ENCODE results near the gene FAM120B. TPM values are rescaled to one million over a fixed set of nuclear protein-coding genes. Genes with fewer than 3 reads are reported as not detected.

The FAM120B gene
- total RNA-seq, 1 donor from 2014 or later, result 19.7 TPM

DNA sequence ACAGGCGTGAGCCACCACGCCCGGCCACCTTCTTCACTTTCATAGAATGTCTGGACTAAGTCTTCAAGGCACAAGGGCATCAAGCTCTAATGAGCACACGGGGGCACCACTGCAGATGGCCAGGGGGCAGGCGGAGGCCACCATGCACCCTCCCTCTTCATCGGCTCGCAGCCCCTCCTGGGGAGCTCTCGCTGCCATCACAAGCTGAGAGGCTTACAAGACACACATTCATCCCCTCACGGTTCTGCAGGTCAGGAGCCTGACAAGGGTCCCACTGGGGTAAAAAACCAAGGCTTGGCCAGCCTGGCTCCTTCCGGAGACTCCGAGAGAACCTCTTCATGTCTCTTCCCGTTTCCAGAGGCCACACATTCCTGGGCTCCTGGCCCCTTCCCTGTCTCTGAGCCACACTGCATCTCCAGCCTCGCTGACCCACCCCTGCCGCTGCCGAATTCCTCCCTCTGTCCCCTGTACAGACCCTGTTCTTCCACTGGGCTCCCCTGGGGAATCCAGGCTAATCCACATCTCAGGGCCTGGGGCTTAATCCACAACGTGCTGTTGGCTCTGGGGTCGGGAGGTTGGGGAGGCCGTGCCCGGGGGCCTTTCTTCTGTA is 35.5 kb upstream of the FAM120B start:
- Histone ChIP-seq H2AFZ (replicated peaks) (no peak overlapping the region), H3K9me3 (ENCODE audit: low read depth) (no peaks in the 10 kb centered on the region), H3K4me2 (no peak overlapping the region), H3K4me1 (peaks cover 20% of the 10 kb centered on the region), H3F3A (ENCODE audit: low read depth) (peaks cover 13% of the 10 kb centered on the region), H3K27me3 (no peaks in the 10 kb centered on the region), H3K27ac (no peak overlapping the region), H3K9ac (no peak overlapping the region), H3K79me2 (ENCODE audit: low read depth) (no peaks in the 10 kb centered on the region), H3K36me3 (no peaks in the 10 kb centered on the region), H4K20me1 (ENCODE audit: low read depth) (no peaks in the 10 kb centered on the region), H3K4me3 (no peak overlapping the region)
- Mint-ChIP-seq H3K27ac (peak overlapping the region; percentile 69), H3K36me3 (no peaks in the 10 kb centered on the region), H3K4me1 (peaks cover 32% of the 10 kb centered on the region), H3K9me3 (no peaks in the 10 kb centered on the region), H3K4me3 (no peak overlapping the region), H3K27me3 (ENCODE audit: insufficient read depth, low read depth) (peaks cover 10% of the 10 kb centered on the region)
- no peak for DNase-seq (ENCODE audit: low spot score)
- TF ChIP-seq EZH2 (IDR thresholded peaks at IDR 0.05) (no peak), EZH2phosphoT487 (IDR thresholded peaks at IDR 0.05) (no peak)
- TF ChIP-seq, protein P1, sequence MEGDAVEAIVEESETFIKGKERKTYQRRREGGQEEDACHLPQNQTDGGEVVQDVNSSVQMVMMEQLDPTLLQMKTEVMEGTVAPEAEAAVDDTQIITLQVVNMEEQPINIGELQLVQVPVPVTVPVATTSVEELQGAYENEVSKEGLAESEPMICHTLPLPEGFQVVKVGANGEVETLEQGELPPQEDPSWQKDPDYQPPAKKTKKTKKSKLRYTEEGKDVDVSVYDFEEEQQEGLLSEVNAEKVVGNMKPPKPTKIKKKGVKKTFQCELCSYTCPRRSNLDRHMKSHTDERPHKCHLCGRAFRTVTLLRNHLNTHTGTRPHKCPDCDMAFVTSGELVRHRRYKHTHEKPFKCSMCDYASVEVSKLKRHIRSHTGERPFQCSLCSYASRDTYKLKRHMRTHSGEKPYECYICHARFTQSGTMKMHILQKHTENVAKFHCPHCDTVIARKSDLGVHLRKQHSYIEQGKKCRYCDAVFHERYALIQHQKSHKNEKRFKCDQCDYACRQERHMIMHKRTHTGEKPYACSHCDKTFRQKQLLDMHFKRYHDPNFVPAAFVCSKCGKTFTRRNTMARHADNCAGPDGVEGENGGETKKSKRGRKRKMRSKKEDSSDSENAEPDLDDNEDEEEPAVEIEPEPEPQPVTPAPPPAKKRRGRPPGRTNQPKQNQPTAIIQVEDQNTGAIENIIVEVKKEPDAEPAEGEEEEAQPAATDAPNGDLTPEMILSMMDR (IDR thresholded peaks at IDR 0.05), result no peak

DNA sequence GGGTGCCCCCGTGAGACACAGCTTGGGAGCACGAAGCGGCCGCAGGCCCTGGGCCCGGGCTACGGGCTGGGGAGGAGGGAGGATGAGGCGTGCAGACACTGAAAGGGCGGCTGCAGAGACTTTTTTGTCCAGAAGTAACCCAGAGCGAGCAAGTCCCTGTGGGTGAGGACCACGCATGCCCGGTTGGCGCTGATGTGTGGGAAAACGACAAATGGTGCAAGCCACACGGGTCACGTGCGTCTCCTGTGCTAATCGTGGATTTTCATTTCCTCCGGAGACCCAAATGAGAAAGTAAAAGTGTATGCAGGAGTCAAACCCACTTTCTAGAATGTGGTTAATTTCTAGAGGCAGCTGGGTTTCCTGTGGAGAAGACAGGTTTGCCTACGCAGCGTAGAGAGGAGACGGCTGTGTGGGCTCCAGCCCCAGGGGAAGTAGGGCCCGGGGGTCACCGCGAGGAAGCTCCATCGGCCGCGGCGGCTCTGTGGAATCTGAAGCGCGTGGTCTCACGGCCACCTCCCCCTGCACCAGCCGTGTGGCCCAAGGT is 34.7 kb upstream of the FAM120B start:
- Histone ChIP-seq H3K27me3 (no peaks in the 10 kb centered on the region), H3K9ac (no peak overlapping the region), H3K79me2 (ENCODE audit: low read depth) (no peaks in the 10 kb centered on the region), H4K20me1 (ENCODE audit: low read depth) (no peaks in the 10 kb centered on the region), H3K4me2 (no peak overlapping the region), H3K4me1 (peaks cover 16% of the 10 kb centered on the region), H2AFZ (replicated peaks) (no peak overlapping the region), H3K4me3 (no peak overlapping the region), H3K9me3 (ENCODE audit: low read depth) (no peaks in the 10 kb centered on the region), H3K36me3 (no peaks in the 10 kb centered on the region), H3F3A (ENCODE audit: low read depth) (peaks cover 9% of the 10 kb centered on the region), H3K27ac (no peak overlapping the region)
- no peaks in the 10 kb centered on the region for H3K9me3 Mint-ChIP-seq
- H3K27ac Mint-ChIP-seq, result no peak overlapping the region
- H3K4me3 Mint-ChIP-seq, result no peak overlapping the region
- no peaks in the 10 kb centered on the region for H3K36me3 Mint-ChIP-seq
- TF ChIP-seq, protein P1 (IDR thresholded peaks at IDR 0.05), result no peak
- TF ChIP-seq EZH2phosphoT487 (IDR thresholded peaks at IDR 0.05) (no peak), EZH2 (IDR thresholded peaks at IDR 0.05) (no peak)
- H3K4me1 Mint-ChIP-seq, result peaks cover 27% of the 10 kb centered on the region
- no peak for DNase-seq (ENCODE audit: low spot score)
- peaks cover 8% of the 10 kb centered on the region for H3K27me3 Mint-ChIP-seq (ENCODE audit: insufficient read depth, low read depth)

DNA sequence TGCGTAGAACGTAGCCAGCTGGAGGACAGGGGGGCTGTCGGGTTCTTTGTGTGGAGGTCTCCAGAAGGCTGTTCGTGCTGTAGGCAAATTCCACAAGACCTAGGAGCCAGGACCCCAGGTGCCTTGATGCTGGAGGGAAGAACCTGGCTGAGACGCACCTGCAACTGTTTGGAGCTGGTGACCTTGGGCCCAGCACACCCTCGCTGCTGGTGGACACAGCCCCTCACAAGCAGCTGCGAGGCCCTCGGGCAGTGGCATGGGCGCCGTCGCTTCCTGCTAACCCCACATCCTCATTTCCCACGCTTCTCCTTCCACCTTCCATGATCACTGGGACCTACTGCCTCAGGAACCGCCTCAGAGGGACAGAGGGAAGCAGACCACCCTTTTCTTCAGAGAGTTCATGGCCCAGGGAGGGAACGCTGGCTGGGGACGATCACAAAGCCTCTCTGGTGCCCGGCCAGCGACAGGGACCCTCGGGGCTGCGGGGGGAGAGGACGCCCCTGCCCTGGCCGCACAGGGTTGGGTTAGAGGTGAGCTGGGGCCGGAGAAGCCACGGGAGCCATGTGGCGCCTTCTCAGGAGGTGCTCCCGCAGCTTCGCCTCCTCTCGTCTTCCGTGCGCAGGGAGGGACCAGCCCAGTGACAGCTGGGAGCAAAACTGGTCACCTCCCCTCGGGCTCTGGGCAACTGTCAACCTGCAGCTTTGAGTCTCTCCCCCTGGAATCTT is 34.1 kb upstream of the FAM120B start:
- Histone ChIP-seq H3K9me3 (ENCODE audit: low read depth) (no peaks in the 10 kb centered on the region), H3K4me3 (no peak overlapping the region), H3K4me1 (peaks cover 16% of the 10 kb centered on the region), H3F3A (ENCODE audit: low read depth) (peaks cover 9% of the 10 kb centered on the region), H2AFZ (replicated peaks) (no peak overlapping the region), H3K79me2 (ENCODE audit: low read depth) (no peaks in the 10 kb centered on the region), H3K9ac (no peak overlapping the region), H4K20me1 (ENCODE audit: low read depth) (no peaks in the 10 kb centered on the region), H3K27ac (no peak overlapping the region), H3K4me2 (no peak overlapping the region), H3K36me3 (no peaks in the 10 kb centered on the region), H3K27me3 (no peaks in the 10 kb centered on the region)
- Mint-ChIP-seq H3K4me3 (no peak overlapping the region), H3K4me1 (peaks cover 27% of the 10 kb centered on the region), H3K36me3 (no peaks in the 10 kb centered on the region), H3K27ac (peak overlapping the region; percentile 74), H3K27me3 (ENCODE audit: insufficient read depth, low read depth) (peaks cover 11% of the 10 kb centered on the region), H3K9me3 (no peaks in the 10 kb centered on the region)
- no peak for TF ChIP-seq EZH2 (IDR thresholded peaks at IDR 0.05)
- no peak for TF ChIP-seq EZH2phosphoT487 (IDR thresholded peaks at IDR 0.05)
- TF ChIP-seq, protein P1 (IDR thresholded peaks at IDR 0.05), result no peak
- no peak for DNase-seq (ENCODE audit: low spot score)
